Tibial artery (tissue), 4 donors: ENCODE data around the gene WIPF2.

Experiments used
- DNase-seq, 2 donors: peaks; one replicate each; pipeline ENCODE4 v3.0.0-alpha.2; 2019
- H3K27ac ChIP-seq, 2 donors: fragments of 200-600 bp; sonication (generic) in 1 of 2; 1 replicate in 1 of 2; 2 replicates in 1 of 2; pipeline ENCODE4 v1.5.1; 2018 to 2019; ENCODE audit warnings: mild to moderate bottlenecking in 1 of 2
- H3K27me3 ChIP-seq, 2 donors: fragments of 200-600 bp; sonication (generic) in 1 of 2; one replicate each; pipeline versions ENCODE4 v1.5.1 to v1.6.0; 2016 to 2019
- H3K36me3 ChIP-seq, 3 donors: fragments of 200-600 bp; sonication (generic) in 2 of 3; one replicate each; pipeline ENCODE4 v1.5.1; 2016 to 2019; ENCODE audit warnings: mild to moderate bottlenecking in 2 of 3
- H3K4me1 ChIP-seq, 4 donors: fragments of 200-600 bp; sonication (generic) in 2 of 4; 1 replicate in 3 of 4; 2 replicates in 1 of 4; pipeline ENCODE4 v1.5.1; 2016 to 2019
- H3K4me3 ChIP-seq, 2 donors: fragments of 200-600 bp; sonication (generic) in 1 of 2; 1 replicate in 1 of 2; 2 replicates in 1 of 2; pipeline ENCODE4 v1.5.1; 2018 to 2019; ENCODE audit warnings: mild to moderate bottlenecking in 2 of 2
- H3K9me3 ChIP-seq, 3 donors: fragments of 200-600 bp; sonication (generic) in 1 of 3; one replicate each; pipeline ENCODE4 v1.5.1; 2016 to 2019
- intact Hi-C: fragments of 100-400 bp; cut with DNase I; formaldehyde crosslinking; loops from one replicate; pipeline ENCODE4 v1.15.0; 2023; ENCODE audit warnings: low total_unique reads
- TF ChIP-seq, protein P1 (sequence below), 2 experiments: fragments of 200-600 bp in 1 of 2; fragments of 450-650 bp in 1 of 2; IDR thresholded peaks; one replicate each; pipeline ENCODE4 v1.5.1; 2017 to 2019; ENCODE audit warnings: antibody characterized with exemption in 2 of 2, mild to moderate bottlenecking in 1 of 2, moderate library complexity in 1 of 2

The WIPF2 gene

GRCh38 chr17:40315678-40316570, 96.8 kb downstream of the WIPF2 start:
- H3K9me3 ChIP-seq, result no peaks in the 10 kb centered on the region
- H3K27me3 ChIP-seq, result no peaks in the 10 kb centered on the region
- peak in 1 of 2 donors; percentile 65 for DNase-seq
- H3K27ac ChIP-seq, result peak overlapping the region; percentile 94 to 95
- intact Hi-C loops, result no loop called here
- peak overlapping the region; percentile 93 to 97 for H3K4me3 ChIP-seq
- no peaks in the 10 kb centered on the region for H3K36me3 ChIP-seq
- H3K4me1 ChIP-seq, result peaks cover 8 to 92% (median 88%) of the 10 kb centered on the region in 4 donors
- TF ChIP-seq, protein P1, sequence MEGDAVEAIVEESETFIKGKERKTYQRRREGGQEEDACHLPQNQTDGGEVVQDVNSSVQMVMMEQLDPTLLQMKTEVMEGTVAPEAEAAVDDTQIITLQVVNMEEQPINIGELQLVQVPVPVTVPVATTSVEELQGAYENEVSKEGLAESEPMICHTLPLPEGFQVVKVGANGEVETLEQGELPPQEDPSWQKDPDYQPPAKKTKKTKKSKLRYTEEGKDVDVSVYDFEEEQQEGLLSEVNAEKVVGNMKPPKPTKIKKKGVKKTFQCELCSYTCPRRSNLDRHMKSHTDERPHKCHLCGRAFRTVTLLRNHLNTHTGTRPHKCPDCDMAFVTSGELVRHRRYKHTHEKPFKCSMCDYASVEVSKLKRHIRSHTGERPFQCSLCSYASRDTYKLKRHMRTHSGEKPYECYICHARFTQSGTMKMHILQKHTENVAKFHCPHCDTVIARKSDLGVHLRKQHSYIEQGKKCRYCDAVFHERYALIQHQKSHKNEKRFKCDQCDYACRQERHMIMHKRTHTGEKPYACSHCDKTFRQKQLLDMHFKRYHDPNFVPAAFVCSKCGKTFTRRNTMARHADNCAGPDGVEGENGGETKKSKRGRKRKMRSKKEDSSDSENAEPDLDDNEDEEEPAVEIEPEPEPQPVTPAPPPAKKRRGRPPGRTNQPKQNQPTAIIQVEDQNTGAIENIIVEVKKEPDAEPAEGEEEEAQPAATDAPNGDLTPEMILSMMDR (IDR thresholded peaks at IDR 0.05), result no peak

DNA sequence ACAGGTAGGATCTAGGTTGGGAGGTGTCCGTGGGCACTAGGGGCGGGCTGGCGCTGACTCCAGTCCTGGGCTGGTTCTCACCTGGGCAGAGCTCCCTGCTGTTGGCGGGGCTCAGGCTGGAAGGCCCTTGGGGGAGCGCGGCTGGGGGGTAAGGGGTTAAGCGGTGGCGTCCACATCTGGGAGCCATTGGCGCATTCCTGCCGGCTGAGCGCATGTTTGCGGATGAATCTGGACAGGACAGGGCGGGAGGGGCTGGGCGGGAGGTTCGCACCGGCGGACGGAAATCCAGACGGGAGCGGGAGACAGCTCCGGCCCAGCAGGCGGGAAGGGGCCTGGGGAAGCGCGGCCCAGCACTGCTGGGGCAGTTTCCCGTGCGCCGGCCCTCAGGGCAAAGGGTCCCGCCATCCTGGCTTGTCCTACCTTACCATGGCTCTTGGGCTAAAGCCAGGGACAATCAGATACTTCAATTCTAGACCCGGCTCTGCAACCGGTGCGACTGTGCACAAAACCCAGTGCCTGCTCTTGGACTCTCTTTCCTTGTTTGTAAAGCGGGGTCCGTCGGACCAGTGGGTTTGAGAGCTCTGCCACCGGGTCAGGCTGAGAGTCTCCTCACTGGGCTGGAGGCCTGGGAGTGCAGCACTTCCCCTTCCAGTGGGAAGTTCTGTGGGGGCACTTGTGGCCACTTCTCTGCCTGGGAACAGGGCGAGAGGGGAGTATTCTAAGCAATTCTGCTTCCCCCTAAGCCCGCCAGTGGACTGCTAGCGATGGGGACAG, 97.7 kb downstream of the WIPF2 start:
- H3K4me3 ChIP-seq, result peak overlapping the region; percentile 93 to 97
- intact Hi-C loops, result no loop called here
- H3K36me3 ChIP-seq, result no peaks in the 10 kb centered on the region
- DNase-seq, result peak in 1 of 2 donors; percentile 82
- H3K27ac ChIP-seq, result peak overlapping the region; percentile 94 to 95
- H3K4me1 ChIP-seq, result peaks cover 17 to 92% (median 88%) of the 10 kb centered on the region in 4 donors
- H3K27me3 ChIP-seq, result no peaks in the 10 kb centered on the region
- no peaks in the 10 kb centered on the region for H3K9me3 ChIP-seq
- TF ChIP-seq, protein P1 (IDR thresholded peaks at IDR 0.05), result no peak

- H3K27ac ChIP-seq, result peak overlapping the region; percentile 94 to 95
- H3K9me3 ChIP-seq, result no peaks in the 10 kb centered on the region
- H3K36me3 ChIP-seq, result no peaks in the 10 kb centered on the region
- intact Hi-C loops, result no loop called here
- H3K4me3 ChIP-seq, result peak overlapping the region; percentile 93 to 97
- TF ChIP-seq, protein P1 (IDR thresholded peaks at IDR 0.05), result peak; percentile 16 to 51
- peak in 1 of 2 donors; percentile 80 for DNase-seq
- H3K27me3 ChIP-seq, result no peaks in the 10 kb centered on the region
- H3K4me1 ChIP-seq, result peaks cover 20 to 92% (median 88%) of the 10 kb centered on the region in 4 donors
Measured at GRCh38 chr17:40317345-40317873, 98.3 kb downstream of the WIPF2 start.

DNA sequence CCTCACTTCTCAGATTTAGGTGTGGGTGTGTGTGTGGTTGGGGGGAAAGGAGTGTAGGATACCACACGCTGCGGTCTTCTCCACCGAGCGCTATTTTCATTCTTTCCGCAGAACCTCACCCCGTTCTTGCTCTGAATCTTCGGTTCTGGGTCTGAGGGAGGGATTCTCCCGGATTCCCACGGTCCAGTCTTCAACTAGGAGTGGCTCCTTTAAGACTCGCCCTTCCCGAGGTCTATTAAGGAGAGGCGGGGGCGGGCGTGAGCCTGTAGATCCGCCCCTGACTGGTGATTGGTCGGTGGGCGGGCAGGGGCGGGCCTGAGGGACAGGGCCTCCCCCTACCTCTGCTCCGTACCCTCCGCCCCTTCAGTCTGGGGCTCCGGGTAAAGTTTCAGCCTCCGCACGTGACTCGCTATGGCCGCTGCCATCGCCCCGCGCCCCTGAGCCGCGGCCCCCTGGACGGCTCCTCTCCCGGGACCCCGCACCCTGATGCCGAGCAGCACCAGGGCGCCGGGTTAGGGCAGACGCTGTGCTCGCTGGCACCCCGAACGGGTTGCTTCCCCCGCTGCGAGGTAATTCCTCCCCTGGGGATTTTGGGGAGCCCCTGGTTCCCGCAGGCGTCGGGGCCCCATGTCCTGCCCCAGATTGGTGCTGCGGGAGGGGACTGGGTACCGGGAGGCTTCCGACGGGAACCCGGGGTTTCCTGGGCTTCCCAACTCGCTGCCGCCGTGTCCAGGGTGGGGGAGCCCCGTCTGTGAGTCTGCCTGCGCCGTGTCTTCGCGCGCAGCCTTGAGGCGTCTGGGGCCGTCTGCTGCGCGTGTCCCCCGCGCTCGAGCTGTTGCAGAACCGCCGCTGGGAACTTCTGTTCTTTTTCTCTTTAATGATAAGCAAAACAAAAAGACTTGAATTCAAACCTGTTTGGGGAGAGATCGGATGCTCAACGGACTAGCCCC, 99.1 kb downstream of the WIPF2 start:
- TF ChIP-seq, protein P1 (IDR thresholded peaks at IDR 0.05), result peak in 1 of 2 experiments; percentile 15
- intact Hi-C loops, result no loop called here
- H3K4me3 ChIP-seq, result peak overlapping the region; percentile 93 to 97
- DNase-seq, result peak; percentile 98 to 99
- no peaks in the 10 kb centered on the region for H3K9me3 ChIP-seq
- peaks cover 21 to 92% (median 88%) of the 10 kb centered on the region in 4 donors for H3K4me1 ChIP-seq
- peak overlapping the region; percentile 94 to 95 for H3K27ac ChIP-seq
- H3K27me3 ChIP-seq, result no peaks in the 10 kb centered on the region
- H3K36me3 ChIP-seq, result no peaks in the 10 kb centered on the region
